Mesenteric fat pad (tissue), 1 donor: ENCODE results near the gene CTPS2. TPM values are rescaled to one million over a fixed set of nuclear protein-coding genes. Genes with fewer than 3 reads are reported as not detected.
"Not testable (repeated sequence)": the region's sequence is repeated elsewhere in the genome, so short reads cannot be mapped to it uniquely, and the experiment has no call there.

Experiments used
- DNase-seq: peaks from one replicate; pipeline ENCODE4 v3.0.0-alpha.2; 2020; ENCODE audit warnings: low spot score
- total RNA-seq: library from RNA; stranded (reverse); fragmentation: NEBNext Ultra II Directional; extraction: Animal tissue kit (Norgen Biotek cat#: 25700); gene quantifications from one replicate; pipeline ENCODE4 v1.2.1, GENCODE V29; 2021
- donor health status: DM: yes; HTN: yes; CAD: no.

CTPS2 gene
- total RNA-seq, 1 donor from 2014 or later = 8.6 TPM

DNA sequence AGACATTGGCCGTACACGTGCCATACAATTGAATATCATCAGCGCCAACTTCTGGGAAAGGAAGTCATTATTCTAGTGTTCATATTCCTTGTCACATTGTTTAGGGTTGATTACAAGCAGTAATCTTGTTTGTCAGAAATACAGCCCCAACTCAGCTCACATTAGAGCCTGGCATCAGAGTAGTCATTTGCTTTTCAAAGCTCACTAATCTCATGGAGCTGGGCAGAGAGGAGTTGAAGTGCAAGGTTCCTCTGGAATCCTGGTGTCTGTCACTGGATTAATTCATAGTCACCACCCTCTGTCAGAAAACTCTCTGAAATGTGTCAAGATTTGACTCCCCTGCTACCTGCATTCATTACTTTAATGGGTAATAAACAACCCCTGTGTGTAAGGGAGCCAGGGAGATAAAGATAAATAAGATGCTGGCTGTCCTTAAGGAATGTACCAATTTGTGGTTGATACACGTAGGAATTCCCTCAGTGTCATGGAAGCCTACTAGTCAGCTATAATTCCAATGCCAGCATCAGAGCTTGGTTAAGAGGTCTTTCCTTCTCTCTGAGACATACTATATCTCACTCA is 106.2 kb downstream of the CTPS2 start:
- DNase-seq = no peak

DNA sequence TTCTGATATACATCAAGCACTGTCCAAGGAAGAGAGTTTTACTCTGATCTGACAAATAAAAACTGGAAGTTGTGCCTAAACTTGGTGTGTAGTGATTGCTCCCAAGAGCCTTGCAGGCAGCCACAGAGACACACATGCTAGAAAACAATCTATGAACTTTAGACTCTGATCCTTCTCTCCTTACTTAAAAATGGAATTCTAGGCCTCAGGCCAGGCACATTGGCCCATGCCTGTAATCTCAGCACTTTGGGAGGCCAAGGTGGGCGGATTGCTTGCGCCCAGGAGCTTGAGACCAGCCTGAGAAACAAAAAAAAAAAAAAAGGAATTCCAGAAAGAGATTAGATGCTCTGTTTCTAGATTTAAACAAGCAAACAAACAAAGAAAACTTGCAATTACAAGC is 108.1 kb downstream of the CTPS2 start:
- DNase-seq = no peak

DNA sequence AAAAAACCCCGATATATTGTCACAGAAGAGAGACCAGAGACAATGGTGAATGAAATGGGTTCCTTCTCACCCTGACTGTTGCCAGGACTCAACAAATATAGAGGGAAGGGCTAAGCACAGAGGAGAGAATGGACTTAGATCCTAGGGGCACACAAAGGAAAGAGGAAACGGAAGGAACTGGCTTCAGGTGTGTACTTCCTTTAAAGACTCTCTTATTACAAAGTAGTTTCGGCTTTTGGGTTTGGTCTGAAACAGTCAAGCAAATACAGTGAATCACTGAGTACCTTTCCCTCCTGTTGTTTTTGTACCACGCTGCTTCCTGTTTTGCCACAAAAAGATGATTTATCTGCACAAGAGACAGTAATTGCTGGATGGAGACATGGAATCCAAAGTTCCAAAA is 108.6 kb downstream of the CTPS2 start:
- no peak for DNase-seq

DNA sequence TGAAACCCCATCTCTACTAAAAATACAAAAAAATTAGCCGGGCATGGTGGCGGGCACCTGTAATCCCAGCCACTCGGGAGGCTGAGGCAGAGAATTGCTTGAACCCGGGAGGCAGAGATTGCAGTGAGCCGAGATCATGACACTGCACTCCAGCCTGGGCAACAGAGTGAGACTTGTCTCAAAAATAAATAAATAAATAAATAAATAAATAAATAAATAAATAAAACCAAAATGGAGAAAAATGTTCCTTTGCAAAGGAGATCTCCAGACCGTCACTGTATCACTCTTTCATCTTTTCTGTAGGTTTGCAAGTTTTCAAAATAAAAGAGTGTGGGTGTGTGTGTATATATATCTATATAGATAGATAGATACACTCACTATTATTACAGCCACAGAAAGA is 109.2 kb downstream of the CTPS2 start:
- DNase-seq = not testable (repeated sequence)

DNA sequence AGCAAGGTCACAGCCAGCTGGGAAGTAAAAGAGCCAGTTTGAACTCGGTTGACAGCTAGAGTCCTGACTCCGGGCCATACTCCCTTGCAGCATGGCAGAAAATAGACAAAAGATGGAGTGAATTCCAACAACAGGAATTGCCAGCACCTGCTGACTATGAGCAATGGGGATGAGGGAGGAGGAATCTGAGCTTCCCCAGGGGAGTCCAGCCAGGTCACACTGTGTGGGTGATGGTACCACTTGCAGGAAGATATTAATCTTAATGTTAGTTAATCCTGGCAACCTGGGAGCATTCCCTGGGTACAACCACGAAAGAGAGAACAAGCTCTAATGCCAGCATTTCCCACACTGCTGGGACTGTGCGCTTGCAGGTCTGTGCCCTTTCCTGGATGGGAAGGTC is 110.6 kb downstream of the CTPS2 start:
- DNase-seq = no peak

DNA sequence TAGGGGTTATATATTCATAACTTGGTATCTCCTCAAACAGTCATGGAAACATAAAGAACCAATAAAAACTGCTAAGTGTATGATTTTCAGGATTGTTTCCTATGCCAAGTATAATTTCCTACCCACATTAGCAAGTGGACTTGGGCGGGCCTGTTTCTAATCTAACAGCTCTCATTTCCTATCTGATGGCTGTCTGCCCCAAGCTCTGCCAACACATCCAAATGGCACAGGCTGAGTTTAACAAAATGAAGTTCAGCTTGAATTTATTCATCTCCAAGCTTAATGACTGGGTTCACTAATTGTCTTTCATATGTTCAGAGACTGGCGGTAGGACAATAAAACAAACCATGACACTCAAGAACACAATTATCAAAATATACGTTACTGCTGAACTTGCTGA is 118.0 kb downstream of the CTPS2 start:
- no peak for DNase-seq

DNA sequence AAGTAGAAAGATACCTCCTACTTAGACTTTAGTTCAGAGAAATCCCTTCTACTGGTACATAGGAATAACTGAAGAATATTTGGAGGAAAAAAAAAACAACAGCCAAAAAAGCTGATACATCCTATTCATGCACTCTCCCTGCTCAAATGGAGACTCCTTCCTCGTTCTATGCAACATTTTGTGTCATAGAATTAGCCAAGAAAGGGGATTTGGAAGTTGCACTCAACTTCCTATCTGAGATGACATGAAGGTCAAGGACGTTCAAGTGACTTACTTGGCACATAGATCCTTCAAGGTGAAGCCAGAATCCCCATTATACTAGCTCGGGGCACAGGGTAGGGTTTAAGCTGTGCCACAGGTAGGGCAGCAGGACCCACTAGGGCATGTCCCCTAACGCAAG is 118.7 kb downstream of the CTPS2 start:
- no peak for DNase-seq

DNA sequence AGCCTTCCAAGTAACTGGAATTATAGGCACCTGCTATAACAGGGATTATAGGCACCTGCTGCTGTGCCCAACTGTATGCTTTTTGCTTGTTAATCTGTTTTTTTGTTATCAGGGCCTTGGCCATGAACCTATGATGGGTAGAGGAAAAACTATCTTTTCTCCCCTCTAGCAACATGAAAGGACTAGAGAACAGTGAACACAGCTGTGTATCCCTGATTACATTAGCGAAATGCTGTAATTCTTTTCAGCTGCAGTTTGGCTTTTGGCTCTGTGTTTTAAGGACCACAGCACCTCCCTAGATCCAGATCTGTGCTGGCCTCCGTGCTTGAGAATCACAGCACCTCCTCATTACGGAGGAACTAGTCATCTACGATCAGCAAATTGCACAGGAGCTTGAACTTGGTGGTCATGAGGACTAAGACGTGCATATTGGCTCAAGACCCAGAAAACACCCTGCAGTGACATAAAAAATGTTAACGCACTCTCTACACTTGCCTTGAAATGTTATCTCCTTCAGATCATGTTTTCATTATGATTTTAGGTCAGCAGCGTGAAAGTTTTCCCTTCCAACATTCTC is 120.2 kb downstream of the CTPS2 start:
- no peak for DNase-seq

DNA sequence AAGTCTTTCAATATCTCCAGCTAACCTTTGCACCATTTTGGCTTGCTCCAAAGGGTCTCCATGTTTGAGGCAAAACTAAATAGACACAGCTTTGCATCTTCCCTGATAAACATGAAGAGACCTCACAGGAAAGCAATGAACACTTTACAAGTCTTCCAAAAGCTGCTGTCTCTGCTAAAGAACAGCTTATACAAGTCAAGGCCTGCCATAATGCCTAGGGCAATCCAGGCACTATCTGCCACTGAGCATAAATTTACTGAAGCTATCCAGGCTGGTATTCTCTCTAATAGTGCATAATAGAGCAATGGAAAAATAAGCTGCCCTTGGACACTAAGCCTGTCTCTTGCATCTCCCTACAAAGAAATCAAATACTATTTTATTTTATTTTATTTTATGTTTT is 122.6 kb downstream of the CTPS2 start:
- no peak for DNase-seq

DNA sequence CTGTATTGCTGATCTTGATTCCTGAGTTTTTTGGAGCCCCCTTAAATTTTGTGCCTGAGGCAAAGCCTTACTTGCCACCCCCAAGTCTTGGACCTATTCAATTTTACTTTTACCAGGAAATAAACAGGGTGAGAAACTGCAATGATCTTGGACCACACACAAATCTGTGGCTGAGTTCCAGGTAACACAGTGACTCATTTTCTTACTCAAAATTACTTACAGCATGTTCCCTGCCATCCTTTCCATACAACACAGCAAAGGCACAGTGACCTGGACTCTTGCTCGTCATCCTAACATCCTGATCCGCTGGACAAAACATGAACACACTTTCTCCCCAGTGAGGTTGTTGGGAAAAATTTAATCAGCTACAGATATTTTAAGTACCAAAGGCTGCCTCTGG is 123.3 kb downstream of the CTPS2 start:
- no peak for DNase-seq

DNA sequence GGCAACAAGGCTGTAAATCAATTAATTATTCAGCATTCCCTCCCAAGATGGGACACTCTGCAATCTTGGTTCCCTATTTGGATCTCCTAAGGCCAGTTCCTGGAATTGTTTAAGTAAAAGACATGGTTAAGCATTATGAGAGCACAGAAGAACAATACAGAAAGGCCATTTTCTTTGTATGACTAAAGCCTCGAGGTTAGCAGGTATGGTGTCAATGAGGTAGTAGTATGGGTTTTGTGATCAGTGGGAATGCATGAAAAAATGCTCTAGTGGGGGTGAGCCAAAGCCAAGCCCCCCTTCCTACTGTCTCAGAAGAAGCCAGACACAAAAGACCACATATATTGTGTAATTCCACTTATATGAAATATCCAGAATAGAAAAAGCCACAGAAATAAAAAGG is 124.2 kb downstream of the CTPS2 start:
- DNase-seq = no peak

DNA sequence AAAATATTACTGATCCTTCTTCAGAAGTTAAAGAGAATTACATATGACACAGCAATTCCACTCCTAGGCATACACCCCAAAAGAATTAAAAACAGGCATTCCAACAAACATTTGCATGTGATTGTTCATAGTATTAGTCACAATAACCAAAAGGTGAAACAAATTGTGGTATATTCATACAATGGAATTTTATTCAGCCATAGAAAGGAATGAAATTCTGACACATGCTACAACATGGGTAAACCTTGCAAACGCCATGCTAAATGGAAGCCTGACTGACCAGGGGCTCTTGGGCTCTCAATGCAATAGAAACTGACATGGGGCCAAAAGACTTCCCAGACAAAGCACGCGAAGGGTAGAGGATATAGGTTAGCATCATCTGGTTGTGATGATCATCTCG is 124.6 kb downstream of the CTPS2 start:
- DNase-seq = no peak

DNA sequence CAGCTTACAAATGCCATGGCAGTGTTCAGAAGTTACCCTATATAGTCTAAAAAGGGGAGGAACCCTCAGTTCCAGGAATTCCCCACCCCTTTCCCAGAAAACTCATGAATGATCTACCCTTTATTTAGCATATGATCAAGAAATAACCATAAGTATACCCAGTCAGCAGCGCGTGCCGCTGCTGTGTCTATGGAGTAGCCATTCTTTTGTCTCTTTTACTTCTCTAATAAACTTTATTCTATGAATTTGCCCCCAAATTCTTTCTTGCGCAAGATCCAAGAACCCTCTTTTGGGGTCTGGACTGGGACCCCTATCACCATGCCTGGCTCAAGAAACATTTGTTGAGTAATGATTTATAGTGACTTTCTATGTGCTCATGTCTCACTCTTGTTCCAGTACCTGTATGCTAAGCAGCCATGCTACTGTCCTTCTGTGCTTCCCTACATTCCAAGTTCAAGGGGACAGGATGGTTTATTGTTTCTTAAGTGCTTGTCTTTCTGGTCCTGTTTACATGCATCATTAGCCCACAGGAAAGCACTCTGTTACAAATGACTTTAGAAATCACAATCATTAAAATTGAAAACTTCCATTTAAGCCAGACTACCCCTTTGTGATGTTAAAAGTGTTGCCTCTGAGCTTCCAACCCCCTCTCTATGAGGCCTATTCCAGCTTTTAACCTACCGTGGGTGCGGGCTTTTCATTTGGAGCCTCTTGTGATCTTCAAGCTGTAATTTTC is 125.9 kb downstream of the CTPS2 start:
- DNase-seq = no peak

DNA sequence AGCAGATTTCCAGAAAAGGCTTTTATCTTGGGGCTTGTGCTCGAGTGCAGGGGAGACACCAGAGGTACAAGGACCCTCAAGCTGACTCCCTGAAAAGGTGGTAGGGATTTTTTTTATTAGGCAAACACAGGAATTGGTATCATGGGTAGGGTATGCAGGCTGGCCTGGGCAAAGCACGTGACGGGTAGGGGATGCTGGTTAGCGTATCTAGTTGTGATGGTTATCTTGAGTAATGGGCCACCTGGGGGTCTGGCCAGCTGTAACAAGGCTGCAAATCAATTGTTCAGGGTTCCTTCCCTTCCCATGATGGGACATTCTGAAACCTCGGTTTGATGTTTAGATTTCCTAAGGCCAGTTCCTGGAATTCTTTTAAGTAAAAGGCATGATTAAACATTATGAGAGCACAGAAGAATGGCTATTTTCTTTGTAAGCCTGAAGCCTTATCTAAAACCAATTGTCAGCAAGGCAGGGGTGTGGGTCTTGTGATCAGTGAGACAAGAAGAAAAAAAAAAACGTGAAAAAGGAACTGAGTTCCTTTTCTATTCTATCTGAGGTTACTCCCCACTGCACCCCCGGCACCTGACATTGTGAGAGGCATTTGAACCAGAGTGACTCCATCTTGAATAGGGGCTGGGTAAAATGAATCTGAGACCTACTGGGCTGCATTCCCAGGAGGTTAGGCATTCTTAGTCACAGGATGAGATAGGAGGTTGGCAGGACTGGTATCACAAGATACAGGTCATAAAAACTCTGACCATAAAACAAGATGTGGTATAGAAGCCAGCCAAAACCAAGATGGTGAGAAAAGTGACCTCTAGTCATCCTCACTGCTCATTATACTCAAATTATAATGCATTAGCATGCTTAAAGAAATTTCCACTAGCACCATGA is 126.7 kb downstream of the CTPS2 start:
- DNase-seq = no peak

DNA sequence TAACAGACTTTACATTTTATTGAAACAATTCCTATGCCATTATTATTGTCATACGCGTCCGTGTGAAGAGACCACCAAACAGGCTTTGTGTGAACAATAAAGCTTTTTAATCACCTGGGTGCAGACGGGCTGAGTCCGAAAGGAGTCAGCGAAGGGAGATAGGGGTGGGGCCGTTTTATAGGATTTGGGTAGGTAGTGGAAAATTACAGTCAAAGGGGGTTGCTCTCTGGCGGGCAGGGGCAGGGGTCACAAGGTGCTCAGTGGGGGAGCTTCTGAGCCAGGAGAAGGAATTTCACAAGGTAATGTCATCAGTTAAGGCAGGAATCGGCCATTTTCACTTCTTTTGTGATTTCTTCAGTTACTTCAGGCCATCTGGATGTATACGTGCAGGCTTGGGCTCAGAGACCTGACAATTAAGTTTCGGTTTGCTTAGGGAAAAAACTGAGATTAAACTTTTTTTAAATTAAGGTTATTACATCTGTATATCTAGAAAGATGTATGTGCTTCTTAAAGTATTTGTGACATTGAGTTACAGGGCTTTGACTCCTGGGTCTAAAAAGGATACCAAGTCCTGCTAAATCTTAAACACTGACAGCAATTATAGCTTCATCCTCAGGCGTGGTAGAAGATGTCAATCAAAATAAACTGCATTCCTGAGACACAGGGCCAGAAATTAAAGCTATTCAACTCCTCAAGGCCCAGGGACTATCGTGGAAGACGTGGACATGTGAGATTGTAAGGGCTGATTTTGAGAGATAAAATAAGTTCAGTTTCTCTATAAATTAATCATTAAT is 132.3 kb downstream of the CTPS2 start:
- not testable (repeated sequence) for DNase-seq

DNA sequence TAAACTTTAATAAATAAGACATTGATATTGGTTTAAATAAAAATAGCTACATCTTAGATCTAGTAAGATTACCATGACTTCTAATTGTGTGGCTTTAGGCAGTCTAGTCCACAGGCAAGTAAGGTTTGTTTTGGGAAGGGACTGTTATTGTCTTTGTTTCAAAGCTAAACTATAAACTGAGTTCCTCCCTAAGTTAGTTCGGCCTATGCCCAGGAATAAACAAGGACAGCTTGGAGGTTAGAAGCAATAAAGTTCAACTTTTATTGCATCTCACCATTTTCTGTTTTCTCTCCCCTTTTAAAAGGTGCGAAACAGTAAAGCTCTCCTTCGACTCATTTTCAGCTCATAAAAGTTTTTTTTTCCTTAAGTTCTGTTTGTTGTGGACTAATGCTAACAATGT is 133.0 kb downstream of the CTPS2 start:
- no peak for DNase-seq

DNA sequence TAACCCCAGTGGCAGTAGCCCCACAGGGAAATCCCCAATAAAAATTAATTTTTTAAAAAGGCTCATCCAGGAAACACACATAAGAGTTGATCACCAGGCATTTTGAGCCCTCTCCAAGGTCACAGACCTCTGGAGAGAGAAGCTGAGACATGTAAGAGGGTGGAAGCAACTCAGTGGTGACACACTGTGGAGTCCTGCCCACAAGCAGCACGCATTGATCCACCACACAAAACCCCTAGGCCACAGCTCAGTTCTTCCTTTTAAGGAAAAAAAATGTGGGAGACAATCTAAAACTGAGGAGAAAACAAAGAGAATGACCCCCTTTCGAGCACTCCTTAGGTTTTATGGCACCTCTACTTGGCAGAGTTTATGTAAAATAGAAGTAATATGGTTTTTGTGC is 134.3 kb downstream of the CTPS2 start:
- DNase-seq = no peak

DNA sequence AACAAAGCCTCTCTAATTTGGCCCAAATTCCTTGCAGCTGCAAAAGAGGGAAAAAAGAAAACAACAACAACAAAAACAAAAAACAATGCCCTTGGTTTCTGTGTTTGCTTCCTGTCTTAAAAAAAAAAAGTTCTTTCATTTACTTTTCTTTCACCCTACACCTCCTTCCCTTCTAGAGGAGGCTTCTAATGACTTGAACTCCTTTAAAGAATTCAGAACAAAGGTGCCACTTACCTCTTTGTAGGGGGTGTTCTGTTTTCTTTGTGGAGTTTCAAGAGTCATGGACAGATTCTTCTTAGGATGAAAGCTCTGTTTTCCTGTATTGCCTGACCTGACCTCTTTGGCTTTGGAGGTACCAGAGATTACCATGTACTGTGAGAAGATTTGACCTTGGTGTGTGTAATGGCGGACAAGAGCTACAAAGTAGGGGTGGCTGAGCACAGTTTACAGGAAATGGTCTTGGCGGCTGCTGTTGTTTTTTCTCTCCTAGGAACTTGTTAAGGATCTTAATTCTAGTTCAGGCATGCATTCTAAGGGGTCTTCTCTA is 134.9 kb downstream of the CTPS2 start:
- no peak for DNase-seq

DNA sequence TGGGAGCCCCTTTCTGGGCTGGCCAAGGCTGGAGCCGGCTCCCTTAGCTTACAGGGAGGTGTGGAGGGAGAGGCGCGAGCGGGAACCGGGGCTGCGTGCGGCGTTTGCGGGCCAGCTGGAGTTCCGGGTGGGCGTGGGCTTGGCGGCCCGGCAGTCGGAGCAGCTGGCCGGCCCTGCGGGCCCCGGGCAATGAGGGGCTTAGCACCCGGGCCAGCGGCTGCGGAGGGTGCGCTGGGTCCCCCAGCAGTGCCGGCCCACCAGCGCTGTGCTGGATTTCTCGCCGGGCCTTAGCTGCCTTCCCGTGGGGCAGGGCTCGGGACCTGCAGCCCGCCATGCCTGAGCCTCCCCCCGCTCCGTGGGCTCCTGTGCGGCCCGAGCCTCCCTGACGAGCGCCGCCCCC is 137.1 kb downstream of the CTPS2 start:
- DNase-seq = not testable (repeated sequence)

DNA sequence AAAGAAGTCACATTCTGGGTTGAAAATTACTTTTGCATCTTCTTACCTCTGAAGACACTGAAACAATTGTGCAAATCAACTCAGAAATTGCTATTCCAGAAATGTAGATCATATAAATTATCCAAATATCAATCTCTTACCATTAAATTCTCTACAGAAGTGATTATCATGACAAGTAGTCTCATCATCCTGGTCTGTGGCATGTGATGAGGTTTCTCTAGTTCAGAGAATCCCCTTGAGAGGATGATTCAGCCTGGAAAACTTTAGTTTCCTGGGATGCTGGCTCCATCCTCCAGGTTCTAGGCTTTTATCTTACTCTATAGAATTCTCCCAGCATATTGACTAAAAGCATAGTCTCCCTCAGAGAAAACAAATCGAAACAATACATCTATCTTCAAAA is 138.7 kb downstream of the CTPS2 start:
- DNase-seq = no peak

DNA sequence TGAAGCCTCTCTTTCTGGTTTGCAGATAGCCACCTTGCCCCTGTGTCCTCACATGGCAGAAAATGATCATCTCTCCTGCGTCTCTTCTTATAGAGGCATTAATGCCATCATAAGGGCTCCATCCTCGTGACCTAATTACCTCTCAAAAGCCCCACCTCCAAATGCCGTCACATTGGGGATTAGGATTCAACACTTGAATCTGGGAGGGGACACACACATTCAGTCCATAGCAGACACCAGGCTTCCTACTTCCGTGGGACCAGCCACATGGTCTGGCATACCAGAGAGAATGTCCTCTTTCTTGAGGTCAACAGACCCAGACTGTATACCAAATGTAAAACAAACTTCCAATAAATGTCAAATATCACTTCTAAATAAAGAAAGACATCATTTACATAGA is 144.8 kb downstream of the CTPS2 start:
- no peak for DNase-seq
